Activated naive CD4-positive, alpha-beta T cell treated with anti-CD3 and anti-CD28 coated beads, Interleukin-2, amount 50 U/mL, for 72 hours (primary cell): ENCODE results near the gene FABP6. TPM values are rescaled to one million over a fixed set of nuclear protein-coding genes. Genes with fewer than 3 reads are reported as not detected.
"Not testable (repeated sequence)": the region's sequence is repeated elsewhere in the genome, so short reads cannot be mapped to it uniquely, and the experiment has no call there.

Source experiments
- ATAC-seq, 2 donors: fragments of 150-1000 bp; cut with Tn5 transposase; 2 replicates each; pipeline ENCODE4 v1.10.0; 2021; ENCODE audit warnings: mild to moderate bottlenecking in 2 of 2, moderate library complexity in 2 of 2
- DNase-seq, 2 donors: peaks; one replicate each; pipeline ENCODE4 v3.0.0; 2021 to 2022; ENCODE audit warnings: low spot score in 2 of 2
- H3K27ac Mint-ChIP-seq, 2 donors: one replicate each; pipeline ENCODE4 v1.8.0; 2022; ENCODE audit warnings: mild to moderate bottlenecking in 2 of 2, mixed read lengths in 2 of 2
- H3K36me3 Mint-ChIP-seq, 2 donors: one replicate each; pipeline ENCODE4 v1.8.0; 2022; ENCODE audit warnings: mixed read lengths in 2 of 2
- H3K9me3 Mint-ChIP-seq, 2 donors: one replicate each; pipeline ENCODE4 v1.8.0; 2022; ENCODE audit warnings: mixed read lengths in 2 of 2
- total RNA-seq, 2 donors: library from RNA; stranded (reverse); gene quantifications; one replicate each; pipeline ENCODE4 v1.2.3, GENCODE V29; 2022

The FABP6 gene
- total RNA-seq, 2 donors from 2014 or later: not detected

- no peak for DNase-seq
- H3K27ac Mint-ChIP-seq: no peak overlapping the region
- no peaks in the 10 kb centered on the region for H3K36me3 Mint-ChIP-seq
- ATAC-seq: no peak
- H3K9me3 Mint-ChIP-seq: no peaks in the 10 kb centered on the region
These were observed 22.2 kb upstream of the FABP6 start for GRCh38 chr5:160207061-160207460.

- ATAC-seq (peak; percentile 20 to 74), DNase-seq (no peak)
- Mint-ChIP-seq H3K36me3 (no peaks in the 10 kb centered on the region), H3K27ac (no peak overlapping the region), H3K9me3 (no peaks in the 10 kb centered on the region)
These were observed 19.4 kb upstream of the FABP6 start for GRCh38 chr5:160209917-160210316.

- no peak for ATAC-seq
- Mint-ChIP-seq H3K36me3 (no peaks in the 10 kb centered on the region), H3K27ac (no peak overlapping the region), H3K9me3 (no peaks in the 10 kb centered on the region)
- DNase-seq: no peak
These were observed 18.7 kb upstream of the FABP6 start for GRCh38 chr5:160210606-160211005.

- H3K9me3 Mint-ChIP-seq: no peaks in the 10 kb centered on the region
- no peak overlapping the region for H3K27ac Mint-ChIP-seq
- no peaks in the 10 kb centered on the region for H3K36me3 Mint-ChIP-seq
- ATAC-seq: no peak
- no peak for DNase-seq
These were observed 18.0 kb upstream of the FABP6 start for GRCh38 chr5:160211352-160211751.

- DNase-seq (no peak), ATAC-seq (no peak)
- H3K9me3 Mint-ChIP-seq: no peaks in the 10 kb centered on the region
- H3K36me3 Mint-ChIP-seq: no peaks in the 10 kb centered on the region
- H3K27ac Mint-ChIP-seq: no peak overlapping the region
These were observed 15.8 kb upstream of the FABP6 start for GRCh38 chr5:160213537-160213936.

- no peak for DNase-seq
- no peak overlapping the region for H3K27ac Mint-ChIP-seq
- ATAC-seq: no peak
- H3K36me3 Mint-ChIP-seq: no peaks in the 10 kb centered on the region
- H3K9me3 Mint-ChIP-seq: no peaks in the 10 kb centered on the region
These were observed 9.9 kb upstream of the FABP6 start for GRCh38 chr5:160219356-160219755.

- H3K27ac Mint-ChIP-seq: no peak overlapping the region
- DNase-seq (no peak), ATAC-seq (no peak)
- no peaks in the 10 kb centered on the region for H3K9me3 Mint-ChIP-seq
- no peaks in the 10 kb centered on the region for H3K36me3 Mint-ChIP-seq
These were observed 8.2 kb upstream of the FABP6 start for GRCh38 chr5:160221082-160221481.

GRCh38 chr5:160227012-160227411, 2.3 kb upstream of the FABP6 start:
- ATAC-seq: no peak
- Mint-ChIP-seq H3K27ac (no peak overlapping the region), H3K9me3 (no peaks in the 10 kb centered on the region), H3K36me3 (no peaks in the 10 kb centered on the region)
- no peak for DNase-seq

GRCh38 chr5:160230686-160231527, 1.6 kb downstream of the FABP6 start:
- no peak for DNase-seq
- no peaks in the 10 kb centered on the region for H3K9me3 Mint-ChIP-seq
- no peak overlapping the region for H3K27ac Mint-ChIP-seq
- peak; percentile 79 to 82 for ATAC-seq
- no peaks in the 10 kb centered on the region for H3K36me3 Mint-ChIP-seq

GRCh38 chr5:160231783-160232342, 2.6 kb downstream of the FABP6 start:
- no peak overlapping the region for H3K27ac Mint-ChIP-seq
- DNase-seq: no peak
- no peaks in the 10 kb centered on the region for H3K36me3 Mint-ChIP-seq
- no peaks in the 10 kb centered on the region for H3K9me3 Mint-ChIP-seq
- no peak for ATAC-seq

GRCh38 chr5:160233215-160233614, 3.9 kb downstream of the FABP6 start:
- H3K36me3 Mint-ChIP-seq: no peaks in the 10 kb centered on the region
- H3K9me3 Mint-ChIP-seq: no peaks in the 10 kb centered on the region
- DNase-seq (no peak), ATAC-seq (no peak)
- H3K27ac Mint-ChIP-seq: no peak overlapping the region

- Mint-ChIP-seq H3K9me3 (no peaks in the 10 kb centered on the region), H3K27ac (no peak overlapping the region), H3K36me3 (no peaks in the 10 kb centered on the region)
- no peak for DNase-seq
- ATAC-seq: no peak
These were observed 6.4 kb downstream of the FABP6 start for GRCh38 chr5:160235731-160236130.

GRCh38 chr5:160237571-160238093, 8.3 kb downstream of the FABP6 start:
- ATAC-seq (no peak), DNase-seq (no peak)
- Mint-ChIP-seq H3K27ac (no peak overlapping the region), H3K9me3 (no peaks in the 10 kb centered on the region), H3K36me3 (no peaks in the 10 kb centered on the region)

- Mint-ChIP-seq H3K27ac (no peak overlapping the region), H3K9me3 (no peaks in the 10 kb centered on the region), H3K36me3 (no peaks in the 10 kb centered on the region)
- ATAC-seq (no peak), DNase-seq (no peak)
These were observed 11.0 kb downstream of the FABP6 start for GRCh38 chr5:160240350-160240749.

GRCh38 chr5:160242145-160242544, 12.8 kb downstream of the FABP6 start:
- DNase-seq (no peak), ATAC-seq (peak in 1 of 2 donors; percentile 40)
- H3K9me3 Mint-ChIP-seq: no peaks in the 10 kb centered on the region
- H3K27ac Mint-ChIP-seq: no peak overlapping the region
- H3K36me3 Mint-ChIP-seq: no peaks in the 10 kb centered on the region

- no peaks in the 10 kb centered on the region for H3K9me3 Mint-ChIP-seq
- DNase-seq (no peak), ATAC-seq (no peak)
- no peaks in the 10 kb centered on the region for H3K36me3 Mint-ChIP-seq
- no peak overlapping the region for H3K27ac Mint-ChIP-seq
These were observed 16.3 kb downstream of the FABP6 start for GRCh38 chr5:160245506-160246086.

GRCh38 chr5:160249570-160249969, 20.3 kb downstream of the FABP6 start:
- H3K9me3 Mint-ChIP-seq, DNase-seq, H3K27ac Mint-ChIP-seq, ATAC-seq, H3K36me3 Mint-ChIP-seq: not testable (repeated sequence)
